Osteoblast (primary cell): ENCODE results near the gene TESK1. TPM values are rescaled to one million over a fixed set of nuclear protein-coding genes. Genes with fewer than 3 reads are reported as not detected.

Experiments used
- DNase-seq: peaks from one replicate; pipeline ENCODE4 v3.0.0; 2011; ENCODE audit warnings: low spot score, mixed read lengths; ENCODE audit not compliant: insufficient read length; ENCODE audit errors: missing footprints
- H2AFZ ChIP-seq: 2 replicates; pipeline ENCODE4 v1.6.0; 2011; ENCODE audit warnings: mild to moderate bottlenecking, low read length
- H3K27ac ChIP-seq: 2 replicates; pipeline ENCODE4 v1.5.1; 2011; ENCODE audit warnings: mild to moderate bottlenecking, low read depth, low read length, moderate library complexity
- H3K27me3 ChIP-seq: 2 replicates; pipeline ENCODE4 v1.6.0; 2012; ENCODE audit warnings: mild to moderate bottlenecking, control low read depth, inconsistent platforms, low read length, moderate library complexity; ENCODE audit not compliant: insufficient read depth
- H3K36me3 ChIP-seq: 2 replicates; pipeline ENCODE4 v1.5.1; 2011; ENCODE audit warnings: mild to moderate bottlenecking, low read length, control low read depth, moderate library complexity; ENCODE audit not compliant: insufficient read depth
- H3K4me1 ChIP-seq: 2 replicates; pipeline ENCODE4 v1.5.1; 2011; ENCODE audit warnings: mild to moderate bottlenecking, low read length, control low read depth, moderate library complexity; ENCODE audit not compliant: insufficient read depth
- H3K4me2 ChIP-seq: 2 replicates; pipeline ENCODE4 v1.6.0; 2011; ENCODE audit warnings: mild to moderate bottlenecking, low read length; ENCODE audit not compliant: insufficient read depth
- H3K4me3 ChIP-seq: fragments of 200-600 bp; sonication (generic); 3 replicates; pipeline ENCODE4 v1.5.1; 2012; ENCODE audit warnings: mild to moderate bottlenecking, low read length, inconsistent platforms; ENCODE audit not compliant: insufficient read depth
- H3K79me2 ChIP-seq: 2 replicates; pipeline ENCODE4 v1.6.0; 2012; ENCODE audit warnings: mild to moderate bottlenecking, low read length, control low read depth, inconsistent platforms; ENCODE audit not compliant: insufficient read depth
- H3K9me3 ChIP-seq: 2 replicates; pipeline ENCODE4 v1.5.1; 2011; ENCODE audit warnings: low read depth, low read length, control low read depth
- H4K20me1 ChIP-seq: 2 replicates; pipeline ENCODE4 v1.6.0; 2012; ENCODE audit warnings: mild to moderate bottlenecking, low read length, control low read depth; ENCODE audit not compliant: insufficient read depth
- total RNA-seq: library from RNA; depleted of rRNA; stranded (reverse); fragments of >200 nt; gene quantifications from 2 replicates; pipeline ENCODE4 v1.2.3, GENCODE V29; 2012
- TF ChIP-seq, protein P1 (sequence below): IDR thresholded peaks from 2 replicates; pipeline ENCODE4 v1.5.1; 2011; ENCODE audit warnings: mild to moderate bottlenecking, low read depth, low read length, moderate library complexity; ENCODE audit errors: extremely low read depth

Gene TESK1
- total RNA-seq, 1 donor = 18.5 TPM

DNA sequence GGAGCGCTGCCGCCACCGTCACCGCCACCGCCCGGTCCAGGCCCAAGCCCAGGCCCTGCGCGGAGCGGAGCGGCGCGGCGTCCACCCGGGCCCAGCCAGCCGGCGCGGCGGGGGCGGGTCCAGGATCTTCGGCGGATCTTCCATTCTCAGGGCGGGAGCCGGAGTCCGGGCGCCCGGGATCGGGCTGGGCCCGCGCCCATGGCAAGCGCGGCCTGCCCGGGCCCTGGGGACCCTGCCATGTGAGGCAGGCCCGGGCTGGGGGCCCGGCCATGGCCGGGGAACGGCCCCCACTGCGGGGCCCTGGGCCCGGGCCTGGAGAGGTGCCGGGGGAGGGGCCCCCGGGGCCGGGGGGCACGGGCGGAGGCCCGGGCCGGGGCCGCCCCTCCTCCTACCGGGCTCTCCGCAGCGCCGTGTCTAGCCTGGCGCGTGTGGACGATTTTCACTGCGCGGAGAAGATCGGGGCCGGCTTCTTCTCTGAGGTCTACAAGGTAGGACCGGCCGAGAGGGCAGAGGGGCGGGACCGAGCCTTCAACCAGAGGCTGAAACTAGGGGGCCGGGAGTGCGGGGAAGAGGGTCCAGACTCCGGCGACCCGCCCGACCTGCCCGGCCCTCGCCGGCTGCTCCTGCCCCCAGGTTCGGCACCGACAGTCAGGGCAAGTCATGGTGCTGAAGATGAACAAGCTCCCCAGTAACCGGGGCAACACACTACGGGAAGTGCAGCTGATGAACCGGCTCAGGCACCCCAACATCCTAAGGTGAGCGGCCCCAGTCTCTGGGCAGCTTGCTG lies 482 bp downstream of the TESK1 start:
- Histone ChIP-seq H4K20me1 (peaks cover 18% of the 10 kb centered on the region), H3K27ac (peak overlapping the region; percentile 45), H3K4me1 (peaks cover 30% of the 10 kb centered on the region), H3K79me2 (peaks cover 24% of the 10 kb centered on the region), H3K4me3 (peak overlapping the region; percentile 78), H3K9me3 (no peaks in the 10 kb centered on the region), H3K27me3 (no peaks in the 10 kb centered on the region), H3K4me2 (peak overlapping the region; percentile 95), H2AFZ (peak overlapping the region; percentile 74), H3K36me3 (peaks cover 32% of the 10 kb centered on the region)
- TF ChIP-seq, protein P1, sequence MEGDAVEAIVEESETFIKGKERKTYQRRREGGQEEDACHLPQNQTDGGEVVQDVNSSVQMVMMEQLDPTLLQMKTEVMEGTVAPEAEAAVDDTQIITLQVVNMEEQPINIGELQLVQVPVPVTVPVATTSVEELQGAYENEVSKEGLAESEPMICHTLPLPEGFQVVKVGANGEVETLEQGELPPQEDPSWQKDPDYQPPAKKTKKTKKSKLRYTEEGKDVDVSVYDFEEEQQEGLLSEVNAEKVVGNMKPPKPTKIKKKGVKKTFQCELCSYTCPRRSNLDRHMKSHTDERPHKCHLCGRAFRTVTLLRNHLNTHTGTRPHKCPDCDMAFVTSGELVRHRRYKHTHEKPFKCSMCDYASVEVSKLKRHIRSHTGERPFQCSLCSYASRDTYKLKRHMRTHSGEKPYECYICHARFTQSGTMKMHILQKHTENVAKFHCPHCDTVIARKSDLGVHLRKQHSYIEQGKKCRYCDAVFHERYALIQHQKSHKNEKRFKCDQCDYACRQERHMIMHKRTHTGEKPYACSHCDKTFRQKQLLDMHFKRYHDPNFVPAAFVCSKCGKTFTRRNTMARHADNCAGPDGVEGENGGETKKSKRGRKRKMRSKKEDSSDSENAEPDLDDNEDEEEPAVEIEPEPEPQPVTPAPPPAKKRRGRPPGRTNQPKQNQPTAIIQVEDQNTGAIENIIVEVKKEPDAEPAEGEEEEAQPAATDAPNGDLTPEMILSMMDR = no peak
- peak; percentile 97 for DNase-seq

DNA sequence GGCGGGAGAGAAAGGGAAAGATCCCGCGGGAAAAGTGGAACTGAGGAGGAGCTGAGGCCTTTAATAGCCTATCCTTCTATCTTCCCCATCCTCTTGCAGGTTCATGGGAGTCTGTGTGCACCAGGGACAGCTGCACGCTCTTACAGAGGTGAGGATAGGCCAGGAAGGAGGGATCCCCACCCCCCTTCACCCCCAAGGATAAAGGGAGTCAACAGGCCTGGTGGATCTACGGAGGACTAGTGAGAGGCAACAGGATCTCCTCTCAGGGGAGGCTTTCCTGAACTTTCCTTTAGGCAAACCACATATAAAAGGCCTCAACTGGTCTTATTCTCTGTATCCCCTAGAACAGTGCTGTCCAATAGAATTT lies 1.1 kb downstream of the TESK1 start:
- no peaks in the 10 kb centered on the region for H3K9me3 ChIP-seq
- peaks cover 24% of the 10 kb centered on the region for H3K79me2 ChIP-seq
- H3K27ac ChIP-seq = peak overlapping the region; percentile 45
- no peak for DNase-seq
- TF ChIP-seq, protein P1 = no peak
- H3K4me2 ChIP-seq = peak overlapping the region; percentile 95
- H3K4me3 ChIP-seq = peak overlapping the region; percentile 78
- peaks cover 32% of the 10 kb centered on the region for H3K36me3 ChIP-seq
- peak overlapping the region; percentile 74 for H2AFZ ChIP-seq
- H3K4me1 ChIP-seq = peaks cover 30% of the 10 kb centered on the region
- no peaks in the 10 kb centered on the region for H3K27me3 ChIP-seq
- H4K20me1 ChIP-seq = peaks cover 18% of the 10 kb centered on the region

DNA sequence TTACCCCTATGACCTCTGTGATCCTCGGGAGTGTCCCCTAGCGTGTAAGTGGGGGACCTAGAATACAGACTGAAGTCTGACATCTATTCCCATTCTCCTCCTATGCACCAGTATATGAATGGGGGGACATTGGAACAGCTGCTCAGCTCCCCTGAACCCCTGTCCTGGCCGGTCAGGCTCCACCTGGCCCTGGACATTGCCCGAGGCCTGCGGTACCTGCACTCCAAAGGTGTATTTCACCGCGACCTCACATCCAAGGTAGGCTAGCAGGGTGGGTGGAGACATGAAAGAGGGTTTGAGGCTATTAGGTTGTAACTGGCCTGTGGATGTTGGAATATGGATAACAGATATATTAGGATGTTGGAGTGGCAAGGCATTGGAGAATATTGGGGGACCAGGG lies 1.7 kb downstream of the TESK1 start:
- Histone ChIP-seq H3K27me3 (no peaks in the 10 kb centered on the region), H3K9me3 (no peaks in the 10 kb centered on the region), H3K4me1 (peaks cover 30% of the 10 kb centered on the region), H3K27ac (peak overlapping the region; percentile 45), H2AFZ (no peak overlapping the region), H4K20me1 (peaks cover 18% of the 10 kb centered on the region), H3K4me2 (peak overlapping the region; percentile 95), H3K79me2 (peaks cover 24% of the 10 kb centered on the region), H3K4me3 (no peak overlapping the region), H3K36me3 (peaks cover 32% of the 10 kb centered on the region)
- TF ChIP-seq, protein P1 = no peak
- DNase-seq = no peak

DNA sequence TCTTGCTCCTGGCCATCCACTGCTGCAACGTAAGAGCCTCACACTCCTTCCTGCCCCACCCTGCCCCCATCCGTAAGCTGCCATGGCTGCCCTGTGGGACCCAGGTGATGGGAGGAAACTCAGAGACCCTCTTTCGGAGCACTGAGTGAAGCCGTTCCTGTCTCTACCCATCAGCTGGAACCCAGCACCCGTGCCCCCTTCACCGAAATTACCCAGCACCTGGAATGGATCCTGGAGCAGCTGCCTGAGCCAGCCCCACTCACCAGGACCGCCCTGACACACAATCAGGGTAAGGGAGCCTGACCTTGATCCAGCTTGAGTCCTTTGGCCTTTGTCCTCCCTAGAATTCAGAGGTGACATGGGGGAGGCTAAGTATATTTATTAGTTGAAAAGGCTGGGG lies 3.2 kb downstream of the TESK1 start:
- H3K27ac ChIP-seq = no peak overlapping the region
- TF ChIP-seq, protein P1 = no peak
- H3K79me2 ChIP-seq = peaks cover 24% of the 10 kb centered on the region
- H3K9me3 ChIP-seq = no peaks in the 10 kb centered on the region
- DNase-seq = no peak
- peaks cover 3% of the 10 kb centered on the region for H3K27me3 ChIP-seq
- H3K4me2 ChIP-seq = no peak overlapping the region
- peaks cover 32% of the 10 kb centered on the region for H3K36me3 ChIP-seq
- no peak overlapping the region for H2AFZ ChIP-seq
- peaks cover 18% of the 10 kb centered on the region for H4K20me1 ChIP-seq
- no peak overlapping the region for H3K4me3 ChIP-seq
- peaks cover 25% of the 10 kb centered on the region for H3K4me1 ChIP-seq
